ENCODE data around the gene ERVK3-1. TPM values are rescaled to one million over a fixed set of nuclear protein-coding genes. Genes with fewer than 3 reads are reported as not detected.
"Not testable (repeated sequence)": the region's sequence is repeated elsewhere in the genome, so short reads cannot be mapped to it uniquely, and the experiment has no call there.

ERVK3-1 gene
- total RNA-seq, 1 donor from 2014 or later: 40.9 TPM

- H3K27me3 Mint-ChIP-seq (ENCODE audit: low read depth, unreplicated experiment): no peaks in the 10 kb centered on the region
- peaks cover 43% of the 10 kb centered on the region for H4K20me1 ChIP-seq (ENCODE audit: insufficient read depth, low read length)
- no peaks in the 10 kb centered on the region for H3K9me3 ChIP-seq (ENCODE audit: insufficient read depth, low read depth, low read length)
- FAIRE-seq (no peak), DNase-seq (ENCODE audit: low read depth) (no peak)
- peaks cover 10% of the 10 kb centered on the region for H3K4me1 ChIP-seq (ENCODE audit: insufficient read depth, low read length)
- H3K4me3 Mint-ChIP-seq (ENCODE audit: unreplicated experiment): peak overlapping the region; percentile 100
- H3K79me2 ChIP-seq (ENCODE audit: insufficient read depth, low read length): peaks cover 55% of the 10 kb centered on the region
- H2AFZ ChIP-seq (ENCODE audit: low read depth, low read length): peak overlapping the region; percentile 63
- peaks cover 24% of the 10 kb centered on the region for H3K36me3 Mint-ChIP-seq (ENCODE audit: low read depth, unreplicated experiment)
- H3K4me1 Mint-ChIP-seq (ENCODE audit: low read depth, unreplicated experiment): peaks cover 10% of the 10 kb centered on the region
- peak overlapping the region; percentile 96 for H3K27ac Mint-ChIP-seq (ENCODE audit: unreplicated experiment)
- peak overlapping the region; percentile 91 for H3K9ac ChIP-seq (ENCODE audit: low read length)
- TF ChIP-seq EZH2 (IDR thresholded peaks at IDR 0.05; ENCODE audit: insufficient read depth, low read length): no peak
- no peak for TF ChIP-seq CTCF (IDR thresholded peaks at IDR 0.05; ENCODE audit: insufficient read depth, low read depth, low read length)
- no peaks in the 10 kb centered on the region for H3K27me3 ChIP-seq (ENCODE audit: insufficient read depth, low read length)
- peaks cover 2% of the 10 kb centered on the region for H3K9me3 Mint-ChIP-seq (ENCODE audit: unreplicated experiment)
- peak overlapping the region; percentile 92 for H3K4me3 ChIP-seq (ENCODE audit: insufficient read depth, low read depth, low read length)
- peak overlapping the region; percentile 44 for H3K27ac ChIP-seq (ENCODE audit: low read depth, low read length)
- peaks cover 28% of the 10 kb centered on the region for H3K36me3 ChIP-seq (ENCODE audit: insufficient read depth, low read length)
- H3K4me2 ChIP-seq (ENCODE audit: low read length): peak overlapping the region; percentile 92
Measured at GRCh38 chr19:58304748-58305064, 471 bp upstream of the ERVK3-1 start.

DNA sequence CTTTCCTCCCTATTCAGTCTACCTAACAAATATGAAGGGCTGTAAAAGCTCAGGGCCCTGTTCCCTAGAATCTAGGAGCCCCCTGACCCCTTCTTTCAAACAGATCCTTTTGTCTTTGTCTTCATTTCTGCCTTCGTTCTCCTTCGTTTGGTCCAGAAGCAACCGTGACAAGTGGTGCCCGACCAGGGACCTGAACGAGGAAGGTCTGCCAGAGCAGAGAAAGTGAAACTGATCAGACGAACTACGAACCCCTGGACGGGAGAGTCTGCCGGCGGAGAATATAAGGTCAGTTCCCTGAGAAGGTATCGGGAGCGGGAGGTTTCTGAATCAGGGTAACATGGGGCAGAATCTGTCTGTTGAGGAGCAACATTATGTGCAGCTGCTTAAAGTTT lies 751 bp downstream of the ERVK3-1 start:
- H3K27me3 Mint-ChIP-seq (ENCODE audit: low read depth, unreplicated experiment): no peaks in the 10 kb centered on the region
- peak overlapping the region; percentile 100 for H3K4me3 Mint-ChIP-seq (ENCODE audit: unreplicated experiment)
- no peak for TF ChIP-seq EZH2 (IDR thresholded peaks at IDR 0.05; ENCODE audit: insufficient read depth, low read length)
- TF ChIP-seq CTCF (IDR thresholded peaks at IDR 0.05; ENCODE audit: insufficient read depth, low read depth, low read length): no peak
- peak overlapping the region; percentile 92 for H3K4me2 ChIP-seq (ENCODE audit: low read length)
- no peaks in the 10 kb centered on the region for H3K9me3 ChIP-seq (ENCODE audit: insufficient read depth, low read depth, low read length)
- peaks cover 20% of the 10 kb centered on the region for H3K36me3 Mint-ChIP-seq (ENCODE audit: low read depth, unreplicated experiment)
- H3K27ac ChIP-seq (ENCODE audit: low read depth, low read length): peak overlapping the region; percentile 80
- H3K27me3 ChIP-seq (ENCODE audit: insufficient read depth, low read length): no peaks in the 10 kb centered on the region
- H3K9me3 Mint-ChIP-seq (ENCODE audit: unreplicated experiment): peaks cover 2% of the 10 kb centered on the region
- H3K27ac Mint-ChIP-seq (ENCODE audit: unreplicated experiment): peak overlapping the region; percentile 96
- peak overlapping the region; percentile 94 for H2AFZ ChIP-seq (ENCODE audit: low read depth, low read length)
- H3K4me1 ChIP-seq (ENCODE audit: insufficient read depth, low read length): peaks cover 10% of the 10 kb centered on the region
- peak overlapping the region; percentile 92 for H3K4me3 ChIP-seq (ENCODE audit: insufficient read depth, low read depth, low read length)
- peak overlapping the region; percentile 91 for H3K9ac ChIP-seq (ENCODE audit: low read length)
- H4K20me1 ChIP-seq (ENCODE audit: insufficient read depth, low read length): peaks cover 31% of the 10 kb centered on the region
- FAIRE-seq: no peak
- peaks cover 10% of the 10 kb centered on the region for H3K4me1 Mint-ChIP-seq (ENCODE audit: low read depth, unreplicated experiment)
- DNase-seq (ENCODE audit: low read depth): no peak
- H3K79me2 ChIP-seq (ENCODE audit: insufficient read depth, low read length): peaks cover 43% of the 10 kb centered on the region
- H3K36me3 ChIP-seq (ENCODE audit: insufficient read depth, low read length): peaks cover 24% of the 10 kb centered on the region

GRCh38 chr19:58307736-58308135 lies 2.6 kb downstream of the ERVK3-1 start:
- Mint-ChIP-seq H3K9me3 (ENCODE audit: unreplicated experiment) (peaks cover 2% of the 10 kb centered on the region), H3K36me3 (ENCODE audit: low read depth, unreplicated experiment) (peaks cover 22% of the 10 kb centered on the region), H3K4me3 (ENCODE audit: unreplicated experiment) (no peak overlapping the region), H3K27me3 (ENCODE audit: low read depth, unreplicated experiment) (no peaks in the 10 kb centered on the region), H3K27ac (ENCODE audit: unreplicated experiment) (peak overlapping the region; percentile 43), H3K4me1 (ENCODE audit: low read depth, unreplicated experiment) (peaks cover 10% of the 10 kb centered on the region)
- Histone ChIP-seq H3K4me2 (ENCODE audit: low read length) (no peak overlapping the region), H3K27me3 (ENCODE audit: insufficient read depth, low read length) (no peaks in the 10 kb centered on the region), H2AFZ (ENCODE audit: low read depth, low read length) (no peak overlapping the region), H3K9me3 (ENCODE audit: insufficient read depth, low read depth, low read length) (no peaks in the 10 kb centered on the region), H3K27ac (ENCODE audit: low read depth, low read length) (no peak overlapping the region), H3K36me3 (ENCODE audit: insufficient read depth, low read length) (peaks cover 35% of the 10 kb centered on the region), H3K4me3 (ENCODE audit: insufficient read depth, low read depth, low read length) (no peak overlapping the region), H3K9ac (ENCODE audit: low read length) (no peak overlapping the region), H4K20me1 (ENCODE audit: insufficient read depth, low read length) (peaks cover 31% of the 10 kb centered on the region), H3K79me2 (ENCODE audit: insufficient read depth, low read length) (peaks cover 39% of the 10 kb centered on the region), H3K4me1 (ENCODE audit: insufficient read depth, low read length) (peaks cover 10% of the 10 kb centered on the region)
- FAIRE-seq: no peak
- no peak for TF ChIP-seq EZH2 (IDR thresholded peaks at IDR 0.05; ENCODE audit: insufficient read depth, low read length)
- TF ChIP-seq CTCF (IDR thresholded peaks at IDR 0.05; ENCODE audit: insufficient read depth, low read depth, low read length): no peak
- DNase-seq (ENCODE audit: low read depth): no peak

DNA sequence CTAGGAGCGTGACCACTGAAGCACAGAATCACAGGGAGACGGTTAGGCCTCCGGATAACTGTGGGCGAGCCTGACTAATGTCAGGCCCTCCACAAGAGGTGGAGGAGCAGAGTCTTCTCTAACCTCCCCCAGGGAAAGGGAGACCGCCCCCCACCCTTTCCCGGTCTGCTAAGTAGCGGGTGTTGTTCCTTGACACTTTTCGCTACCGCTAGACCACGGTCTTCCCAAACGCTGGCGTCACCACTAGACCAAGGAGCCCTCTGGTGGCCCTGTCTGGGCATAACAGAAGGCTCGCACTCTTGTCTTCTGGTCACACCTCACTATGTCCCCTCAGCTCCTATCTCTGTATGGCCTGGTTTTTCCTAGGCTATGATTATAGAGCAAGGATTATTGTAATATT lies 5.5 kb downstream of the ERVK3-1 start:
- H3K4me3 ChIP-seq (ENCODE audit: insufficient read depth, low read depth, low read length); H2AFZ ChIP-seq (ENCODE audit: low read depth, low read length); H3K4me2 ChIP-seq (ENCODE audit: low read length); H3K9ac ChIP-seq (ENCODE audit: low read length); FAIRE-seq; H3K27me3 Mint-ChIP-seq (ENCODE audit: low read depth, unreplicated experiment); H3K27ac Mint-ChIP-seq (ENCODE audit: unreplicated experiment); DNase-seq (ENCODE audit: low read depth); H3K9me3 ChIP-seq (ENCODE audit: insufficient read depth, low read depth, low read length); H3K4me1 Mint-ChIP-seq (ENCODE audit: low read depth, unreplicated experiment); H3K9me3 Mint-ChIP-seq (ENCODE audit: unreplicated experiment); H3K27me3 ChIP-seq (ENCODE audit: insufficient read depth, low read length); H3K27ac ChIP-seq (ENCODE audit: low read depth, low read length); H3K4me1 ChIP-seq (ENCODE audit: insufficient read depth, low read length); H3K4me3 Mint-ChIP-seq (ENCODE audit: unreplicated experiment): not testable (repeated sequence)
- peaks cover 28% of the 10 kb centered on the region for H3K36me3 Mint-ChIP-seq (ENCODE audit: low read depth, unreplicated experiment)
- Histone ChIP-seq H3K36me3 (ENCODE audit: insufficient read depth, low read length) (peaks cover 52% of the 10 kb centered on the region), H3K79me2 (ENCODE audit: insufficient read depth, low read length) (peaks cover 29% of the 10 kb centered on the region), H4K20me1 (ENCODE audit: insufficient read depth, low read length) (peaks cover 33% of the 10 kb centered on the region)

Data from astrocyte (in vitro differentiated cells and primary cell).